ENCODE results near the gene CCNE1.
"Not testable (repeated sequence)": the region's sequence is repeated elsewhere in the genome, so short reads cannot be mapped to it uniquely, and the experiment has no call there.

CCNE1 gene

DNA sequence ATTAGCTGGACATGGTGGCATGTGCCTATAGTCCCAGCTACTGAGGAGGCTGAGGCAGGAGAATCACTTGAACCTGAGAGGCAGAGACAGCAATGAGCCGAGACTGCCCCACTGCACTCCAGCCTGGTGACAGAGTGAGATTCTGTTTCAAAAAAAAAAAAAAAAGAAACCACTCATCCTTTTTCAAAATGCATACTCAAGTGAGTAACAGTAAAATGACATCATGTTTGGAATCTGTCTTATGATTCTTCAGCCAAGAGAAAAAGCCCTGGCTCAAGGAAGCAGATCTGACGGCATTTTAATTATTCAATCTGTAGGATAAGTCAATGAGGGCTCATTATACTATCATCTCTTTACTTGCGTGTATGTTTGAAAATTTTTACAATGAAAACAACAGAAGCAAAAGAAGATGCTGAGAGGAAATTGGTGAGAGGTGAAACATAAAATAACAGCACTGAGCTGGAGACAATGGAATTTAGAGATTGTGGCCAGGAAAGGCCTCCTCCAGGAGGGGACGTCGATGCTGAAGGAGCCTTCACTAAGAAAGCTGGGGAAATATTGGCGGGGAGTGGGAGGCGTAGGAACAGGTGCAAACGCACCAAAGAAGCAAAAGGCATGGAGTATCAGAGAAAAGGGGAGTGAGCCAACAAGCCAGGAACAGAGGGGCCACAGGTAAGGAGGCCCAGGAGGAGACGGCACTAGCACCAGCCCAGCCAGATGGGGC lies 12.9 kb upstream of the CCNE1 start:
- H3K4me1 ChIP-seq (ENCODE audit: control extremely low read depth in 1 of 4, control insufficient read depth in 4 of 4, insufficient read depth in 4 of 4, low read length in 3 of 4), result peaks cover 0 to 10% (median 5%) of the 10 kb centered on the region in 4 experiments
- ChIA-PET POLR2A (no interaction called here), CTCF (interaction anchor here (1.7 to 2.1 kb wide), 3 partner anchors 25 to 38 kb away, joined by 3 to 4 read pairs (median 4); no protein-coding TSS in a partner anchor)
- H3K36me3 ChIP-seq (ENCODE audit: control insufficient read depth in 4 of 4, insufficient read depth in 4 of 4, low read length in 3 of 4), result no peaks in the 10 kb centered on the region
- WGBS (ENCODE audit: insufficient coverage), result 94% methylated on average over 6 of the region's 9 CpGs
- DNase-seq, result no peak
- H3K9me3 ChIP-seq (ENCODE audit: control extremely low read depth in 1 of 5, control insufficient read depth in 4 of 5, insufficient read depth in 2 of 5, low read depth in 1 of 5, low read length in 4 of 5), result no peaks in the 10 kb centered on the region
- H3K27ac ChIP-seq (ENCODE audit: insufficient read depth in 1 of 2, low read depth in 1 of 2, low read length in 2 of 2, poor library complexity in 1 of 2, severe bottlenecking in 2 of 2), result no peak overlapping the region
- H3K27me3 ChIP-seq (replicated peaks in 2 of 5; ENCODE audit: control insufficient read depth in 4 of 5, insufficient read depth in 5 of 5, low read length in 4 of 5), result no peaks in the 10 kb centered on the region
- H3K4me3 ChIP-seq (ENCODE audit: control insufficient read depth in 1 of 7, extremely low read depth in 1 of 7, insufficient read depth in 4 of 7, low read depth in 2 of 7, low read length in 6 of 7), result no peak overlapping the region

DNA sequence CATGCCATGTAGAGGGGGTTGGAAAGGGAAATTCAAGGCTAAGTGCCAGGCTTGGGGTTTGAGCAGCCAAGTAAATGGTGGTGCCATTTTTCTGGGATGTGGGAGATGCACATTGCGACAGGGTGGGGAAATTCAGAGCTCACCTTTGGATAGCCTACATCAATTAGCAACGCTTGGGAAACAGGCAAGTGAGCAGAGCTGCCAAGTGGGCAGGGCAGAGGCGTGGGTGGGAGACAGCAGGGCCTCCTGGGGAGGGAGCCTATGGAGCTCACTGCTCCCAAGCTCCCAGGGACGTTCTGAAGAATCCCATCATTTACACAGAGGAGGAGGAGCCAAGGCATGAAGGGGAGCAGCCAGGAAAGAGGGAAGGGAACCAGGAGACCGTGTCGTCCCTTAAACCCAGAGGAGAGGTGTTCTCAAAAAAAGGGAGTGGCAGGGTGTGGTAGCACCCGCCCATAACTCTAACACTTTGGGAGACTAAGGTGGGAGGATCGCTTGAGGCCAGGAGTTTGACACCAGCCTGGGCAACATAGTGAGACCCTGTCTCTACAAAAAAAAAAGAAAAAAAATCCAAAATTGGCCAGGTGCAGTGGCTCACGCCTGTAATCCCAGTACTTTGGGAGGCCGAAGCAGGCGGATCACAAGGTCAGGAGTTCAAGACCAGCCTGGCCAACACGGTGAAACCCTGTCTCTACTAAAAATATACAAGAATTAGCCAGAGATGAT lies 11.5 kb upstream of the CCNE1 start:
- Histone ChIP-seq H3K27ac (ENCODE audit: insufficient read depth in 1 of 2, low read depth in 1 of 2, low read length in 2 of 2, poor library complexity in 1 of 2, severe bottlenecking in 2 of 2) (no peak overlapping the region), H3K27me3 (replicated peaks in 2 of 5; ENCODE audit: control insufficient read depth in 4 of 5, insufficient read depth in 5 of 5, low read length in 4 of 5) (no peaks in the 10 kb centered on the region), H3K9me3 (ENCODE audit: control extremely low read depth in 1 of 5, control insufficient read depth in 4 of 5, insufficient read depth in 2 of 5, low read depth in 1 of 5, low read length in 4 of 5) (no peaks in the 10 kb centered on the region), H3K36me3 (ENCODE audit: control insufficient read depth in 4 of 4, insufficient read depth in 4 of 4, low read length in 3 of 4) (no peaks in the 10 kb centered on the region), H3K4me1 (ENCODE audit: control extremely low read depth in 1 of 4, control insufficient read depth in 4 of 4, insufficient read depth in 4 of 4, low read length in 3 of 4) (peaks cover 0 to 10% (median 5%) of the 10 kb centered on the region in 4 experiments), H3K4me3 (ENCODE audit: control insufficient read depth in 1 of 7, extremely low read depth in 1 of 7, insufficient read depth in 4 of 7, low read depth in 2 of 7, low read length in 6 of 7) (no peak overlapping the region)
- ChIA-PET CTCF (interaction anchor here (1.8 to 2.1 kb wide), 2 partner anchors 28 to 40 kb away, joined by 4 read pairs; no protein-coding TSS in a partner anchor), POLR2A (no interaction called here)
- no peak for DNase-seq
- WGBS (ENCODE audit: insufficient coverage), result 95% methylated on average over 7 of the region's 12 CpGs

DNA sequence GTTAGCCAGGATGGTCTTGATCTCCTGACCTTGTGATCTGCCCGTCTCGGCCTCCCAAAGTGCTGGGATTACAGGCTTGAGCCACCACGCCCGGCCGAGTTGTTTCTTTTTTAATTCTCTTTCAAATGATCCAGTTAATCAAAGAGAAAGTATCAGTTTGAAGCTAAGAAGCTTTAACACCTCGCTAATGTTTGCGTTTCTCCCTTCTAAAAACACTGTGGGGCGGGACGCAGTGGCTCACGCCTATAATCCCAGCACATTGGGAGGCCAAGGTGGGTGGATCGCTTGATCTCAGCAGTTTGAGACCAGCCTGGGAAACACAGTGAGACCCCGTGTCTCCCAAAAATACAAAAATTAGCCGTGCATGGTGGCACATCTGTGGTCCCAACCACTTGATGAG lies 7.8 kb upstream of the CCNE1 start:
- H3K27ac ChIP-seq (ENCODE audit: insufficient read depth in 1 of 2, low read depth in 1 of 2, low read length in 2 of 2, poor library complexity in 1 of 2, severe bottlenecking in 2 of 2); H3K9me3 ChIP-seq (ENCODE audit: control extremely low read depth in 1 of 5, control insufficient read depth in 4 of 5, insufficient read depth in 2 of 5, low read depth in 1 of 5, low read length in 4 of 5); CTCF ChIA-PET; DNase-seq; H3K36me3 ChIP-seq (ENCODE audit: control insufficient read depth in 4 of 4, insufficient read depth in 4 of 4, low read length in 3 of 4); H3K4me3 ChIP-seq (ENCODE audit: control insufficient read depth in 1 of 7, extremely low read depth in 1 of 7, insufficient read depth in 4 of 7, low read depth in 2 of 7, low read length in 6 of 7); H3K27me3 ChIP-seq (replicated peaks in 2 of 5; ENCODE audit: control insufficient read depth in 4 of 5, insufficient read depth in 5 of 5, low read length in 4 of 5); H3K4me1 ChIP-seq (ENCODE audit: control extremely low read depth in 1 of 4, control insufficient read depth in 4 of 4, insufficient read depth in 4 of 4, low read length in 3 of 4); POLR2A ChIA-PET: not testable (repeated sequence)
- WGBS (ENCODE audit: insufficient coverage), result 100% methylated on average over 8 of the region's 13 CpGs

DNA sequence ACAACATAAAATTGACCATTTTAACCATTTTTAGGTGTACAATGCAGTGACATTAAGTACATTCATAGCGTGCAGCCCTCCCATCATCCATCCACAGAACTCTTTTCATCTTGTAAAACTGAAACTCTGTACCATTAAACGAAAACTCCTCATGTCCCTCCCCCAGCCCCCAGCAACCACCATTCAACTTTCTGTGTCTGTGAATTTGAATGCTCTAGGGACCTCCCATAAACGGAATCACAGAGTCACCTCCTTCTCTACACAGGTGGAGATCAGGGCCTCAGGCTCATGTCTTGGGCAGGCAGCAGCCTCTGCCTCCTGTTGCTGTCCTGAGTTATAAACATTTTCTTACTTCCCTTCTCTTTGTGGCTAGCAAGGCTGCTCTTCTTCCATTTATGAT lies 7.3 kb upstream of the CCNE1 start:
- CTCF ChIA-PET, result no interaction called here
- no peak for DNase-seq
- Histone ChIP-seq H3K4me3 (ENCODE audit: control insufficient read depth in 1 of 7, extremely low read depth in 1 of 7, insufficient read depth in 4 of 7, low read depth in 2 of 7, low read length in 6 of 7) (no peak overlapping the region), H3K9me3 (ENCODE audit: control extremely low read depth in 1 of 5, control insufficient read depth in 4 of 5, insufficient read depth in 2 of 5, low read depth in 1 of 5, low read length in 4 of 5) (no peaks in the 10 kb centered on the region), H3K4me1 (ENCODE audit: control extremely low read depth in 1 of 4, control insufficient read depth in 4 of 4, insufficient read depth in 4 of 4, low read length in 3 of 4) (no peaks in the 10 kb centered on the region), H3K27ac (ENCODE audit: insufficient read depth in 1 of 2, low read depth in 1 of 2, low read length in 2 of 2, poor library complexity in 1 of 2, severe bottlenecking in 2 of 2) (no peak overlapping the region), H3K36me3 (ENCODE audit: control insufficient read depth in 4 of 4, insufficient read depth in 4 of 4, low read length in 3 of 4) (no peaks in the 10 kb centered on the region), H3K27me3 (replicated peaks in 2 of 5; ENCODE audit: control insufficient read depth in 4 of 5, insufficient read depth in 5 of 5, low read length in 4 of 5) (no peaks in the 10 kb centered on the region)
- POLR2A ChIA-PET, result no interaction called here
- WGBS (ENCODE audit: insufficient coverage), result 100% methylated on average over 3 of the region's 3 CpGs

DNA sequence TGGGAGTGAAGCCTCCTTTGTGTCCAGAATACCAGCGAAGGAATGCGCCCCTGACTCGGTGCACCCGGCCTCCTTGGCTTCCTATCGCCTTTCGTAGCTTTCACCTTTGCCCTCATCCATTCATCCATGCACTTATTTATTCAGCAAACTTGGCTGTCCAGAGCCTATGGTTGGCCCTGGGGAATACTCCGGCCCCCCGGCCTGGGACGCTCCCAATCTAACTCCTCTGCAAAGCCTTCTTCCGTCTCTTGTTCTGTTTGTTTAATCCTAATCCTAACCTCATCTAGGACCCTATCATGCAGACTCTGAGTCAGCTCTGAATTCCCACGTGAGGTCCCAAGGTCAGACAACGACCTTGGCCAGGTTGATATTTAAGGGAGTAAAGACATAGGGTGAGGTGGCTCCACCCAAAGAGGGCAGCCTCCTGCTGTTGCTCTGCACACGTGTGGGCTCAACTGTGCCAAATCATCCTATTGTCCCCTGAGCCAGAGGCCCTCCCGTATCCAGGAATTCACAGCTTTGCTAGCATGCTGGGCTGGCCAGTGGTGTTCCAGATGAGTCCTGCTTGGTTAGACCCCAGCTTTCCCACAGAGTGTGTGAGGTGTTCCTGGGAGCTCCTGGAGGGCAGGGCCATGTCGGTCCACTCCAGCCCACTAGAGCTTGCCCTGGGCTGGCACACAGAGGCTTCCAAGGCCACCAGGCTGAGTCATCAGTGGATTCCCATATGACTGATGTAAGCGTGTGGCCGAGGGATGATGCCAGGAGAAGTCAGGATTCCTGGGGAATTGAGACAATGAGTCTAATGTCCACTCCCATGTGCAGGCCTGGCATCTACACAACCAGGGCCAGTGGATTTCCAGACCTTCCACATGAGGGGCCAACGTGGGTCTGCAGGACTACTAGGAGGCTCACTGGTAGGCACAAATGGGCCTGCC lies 6.5 kb upstream of the CCNE1 start:
- H3K9me3 ChIP-seq (ENCODE audit: control extremely low read depth in 1 of 5, control insufficient read depth in 4 of 5, insufficient read depth in 2 of 5, low read depth in 1 of 5, low read length in 4 of 5), result no peaks in the 10 kb centered on the region
- no peaks in the 10 kb centered on the region for H3K4me1 ChIP-seq (ENCODE audit: control extremely low read depth in 1 of 4, control insufficient read depth in 4 of 4, insufficient read depth in 4 of 4, low read length in 3 of 4)
- ChIA-PET POLR2A (no interaction called here), CTCF (no interaction called here)
- WGBS (ENCODE audit: insufficient coverage), result 97% methylated on average over 17 of the region's 18 CpGs
- H3K4me3 ChIP-seq (ENCODE audit: control insufficient read depth in 1 of 7, extremely low read depth in 1 of 7, insufficient read depth in 4 of 7, low read depth in 2 of 7, low read length in 6 of 7), result no peak overlapping the region
- no peaks in the 10 kb centered on the region for H3K27me3 ChIP-seq (replicated peaks in 2 of 5; ENCODE audit: control insufficient read depth in 4 of 5, insufficient read depth in 5 of 5, low read length in 4 of 5)
- no peak overlapping the region for H3K27ac ChIP-seq (ENCODE audit: insufficient read depth in 1 of 2, low read depth in 1 of 2, low read length in 2 of 2, poor library complexity in 1 of 2, severe bottlenecking in 2 of 2)
- no peaks in the 10 kb centered on the region for H3K36me3 ChIP-seq (ENCODE audit: control insufficient read depth in 4 of 4, insufficient read depth in 4 of 4, low read length in 3 of 4)
- DNase-seq, result no peak

DNA sequence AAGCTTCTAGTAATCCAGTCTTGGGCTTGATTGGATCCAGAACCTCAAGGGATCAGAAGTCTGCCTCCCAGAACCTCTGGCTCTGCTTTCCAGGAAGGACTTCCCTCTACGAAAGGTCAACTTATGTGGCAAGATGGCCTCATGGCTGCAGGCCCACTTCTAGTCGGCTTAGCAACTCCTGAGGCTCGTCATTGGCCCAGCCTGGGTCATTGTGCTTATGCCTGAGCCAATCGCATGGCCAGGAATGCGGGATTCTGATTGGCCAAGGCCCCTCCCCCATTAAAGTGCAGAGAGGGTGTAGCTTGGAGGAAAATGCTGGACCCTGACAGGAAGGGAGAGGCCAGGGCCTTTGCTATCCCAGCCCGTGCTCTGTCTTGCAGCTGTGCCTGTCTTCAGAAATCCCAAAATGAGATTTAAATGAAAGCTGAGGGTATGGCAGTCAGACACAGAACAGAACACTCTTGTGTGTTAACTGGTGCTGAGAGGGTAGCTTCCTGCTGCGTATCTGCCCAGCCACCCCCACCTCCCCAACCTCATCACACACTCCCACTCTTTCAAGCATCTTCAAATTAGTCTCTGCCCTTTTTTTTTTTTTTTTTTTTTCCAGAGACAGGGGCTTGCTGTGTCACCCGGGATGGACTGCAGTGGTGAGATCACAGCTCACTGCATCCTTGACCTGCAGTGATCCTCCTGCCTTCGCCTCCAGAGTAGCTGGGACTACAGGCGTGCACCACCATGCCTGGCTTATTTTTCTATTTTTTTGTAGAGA lies 5.5 kb upstream of the CCNE1 start:
- ChIA-PET POLR2A (no interaction called here), CTCF (no interaction called here)
- Histone ChIP-seq H3K4me3 (ENCODE audit: control insufficient read depth in 1 of 7, extremely low read depth in 1 of 7, insufficient read depth in 4 of 7, low read depth in 2 of 7, low read length in 6 of 7) (no peak overlapping the region), H3K27ac (ENCODE audit: insufficient read depth in 1 of 2, low read depth in 1 of 2, low read length in 2 of 2, poor library complexity in 1 of 2, severe bottlenecking in 2 of 2) (no peak overlapping the region), H3K9me3 (ENCODE audit: control extremely low read depth in 1 of 5, control insufficient read depth in 4 of 5, insufficient read depth in 2 of 5, low read depth in 1 of 5, low read length in 4 of 5) (no peaks in the 10 kb centered on the region), H3K27me3 (replicated peaks in 2 of 5; ENCODE audit: control insufficient read depth in 4 of 5, insufficient read depth in 5 of 5, low read length in 4 of 5) (no peaks in the 10 kb centered on the region), H3K36me3 (ENCODE audit: control insufficient read depth in 4 of 4, insufficient read depth in 4 of 4, low read length in 3 of 4) (no peaks in the 10 kb centered on the region), H3K4me1 (ENCODE audit: control extremely low read depth in 1 of 4, control insufficient read depth in 4 of 4, insufficient read depth in 4 of 4, low read length in 3 of 4) (peaks cover 0 to 9% (median 6%) of the 10 kb centered on the region in 4 experiments)
- DNase-seq, result no peak
- 92% methylated on average over 5 of the region's 10 CpGs for WGBS (ENCODE audit: insufficient coverage)

All from common myeloid progenitor, CD34-positive (primary cell).